Hindlimb muscle (tissue), 1 donor: ENCODE data around the gene STRN3. TPM values are rescaled to one million over a fixed set of nuclear protein-coding genes. Genes with fewer than 3 reads are reported as not detected.
"Not testable (repeated sequence)": the region's sequence is repeated elsewhere in the genome, so short reads cannot be mapped to it uniquely, and the experiment has no call there.

Source experiments
- DNase-seq: peaks from one replicate; pipeline ENCODE4 v3.0.0-alpha.2; 2013
- polyA plus RNA-seq: library from polyadenylated mRNA; unstranded; fragments of 120-200 nt; gene quantifications from one replicate; pipeline ENCODE4 v1.2.1, GENCODE V29; 2013; ENCODE audit not compliant: insufficient read length

The STRN3 gene
- 44.3 TPM for polyA plus RNA-seq

- DNase-seq, result no peak
These were observed at the start of gene STRN3 for GRCh38 chr14:31026077-31026449. STRN3 (minus strand) TSS chr14:31026379; CDS start chr14:31026185, 194 bp downstream.

- DNase-seq, result no peak
These were observed 49.0 kb upstream of the STRN3 start for GRCh38 chr14:31075144-31075543.

GRCh38 chr14:31071151-31071550 lies 45.0 kb upstream of the STRN3 start:
- DNase-seq, result no peak

GRCh38 chr14:31070431-31070830 lies 44.3 kb upstream of the STRN3 start:
- DNase-seq, result no peak

GRCh38 chr14:31069343-31069742 lies 43.2 kb upstream of the STRN3 start:
- no peak for DNase-seq

- no peak for DNase-seq
These were observed 42.1 kb upstream of the STRN3 start for GRCh38 chr14:31068235-31068634.

- not testable (repeated sequence) for DNase-seq
These were observed 36.7 kb upstream of the STRN3 start for GRCh38 chr14:31062908-31063307.

GRCh38 chr14:31060253-31060875 lies 34.2 kb upstream of the STRN3 start:
- no peak for DNase-seq

- no peak for DNase-seq
These were observed 33.2 kb upstream of the STRN3 start for GRCh38 chr14:31059152-31059924.

GRCh38 chr14:31057701-31058364 lies 31.7 kb upstream of the STRN3 start:
- no peak for DNase-seq

GRCh38 chr14:31057035-31057434 lies 30.9 kb upstream of the STRN3 start:
- no peak for DNase-seq

GRCh38 chr14:31052905-31053586 lies 26.9 kb upstream of the STRN3 start:
- DNase-seq, result not testable (repeated sequence)

- DNase-seq, result no peak
These were observed 25.3 kb upstream of the STRN3 start for GRCh38 chr14:31051511-31051910.

GRCh38 chr14:31051023-31051422 lies 24.8 kb upstream of the STRN3 start:
- DNase-seq, result no peak

GRCh38 chr14:31047503-31047902 lies 21.3 kb upstream of the STRN3 start:
- DNase-seq, result no peak

- no peak for DNase-seq
These were observed 19.4 kb upstream of the STRN3 start for GRCh38 chr14:31045501-31046080.

- DNase-seq, result no peak
These were observed 17.2 kb upstream of the STRN3 start for GRCh38 chr14:31043379-31043778.

- not testable (repeated sequence) for DNase-seq
These were observed 16.7 kb upstream of the STRN3 start for GRCh38 chr14:31042893-31043292.

- DNase-seq, result no peak
These were observed 16.1 kb upstream of the STRN3 start for GRCh38 chr14:31042300-31042699.

GRCh38 chr14:31038521-31039166 lies 12.5 kb upstream of the STRN3 start:
- no peak for DNase-seq

- DNase-seq, result no peak
These were observed 11.6 kb upstream of the STRN3 start for GRCh38 chr14:31037709-31038221.

- no peak for DNase-seq
These were observed 10.4 kb upstream of the STRN3 start for GRCh38 chr14:31036552-31036951.
